IMR-90 (cell line): ENCODE data around the gene FOXO6. TPM values are rescaled to one million over a fixed set of nuclear protein-coding genes. Genes with fewer than 3 reads are reported as not detected.

Experiments used
- ATAC-seq: fragments of 200-7000 bp; cut with Tn5 transposase; 2 replicates; pipeline ENCODE4 v1.9.1; 2020; ENCODE audit warnings: low read depth, mild to moderate bottlenecking, moderate library complexity
- BruUV-seq: library from RNA; stranded (reverse); fragments of 400-500 nt; replicated peaks from 2 replicates; lab custom pipeline; 2021; lab: Mats Ljungman, UMichigan
- CTCF ChIA-PET: fragments of 300-600 bp; formaldehyde crosslinking; extraction: SDS; loops from one replicate; lab custom pipeline; 2021; ENCODE audit warnings: antibody characterized with exemption; lab: Yijun Ruan, JAX
- POLR2A ChIA-PET: fragments of 300-600 bp; sonication (Branson Sonifier 250); formaldehyde crosslinking; loops from one replicate; lab custom pipeline; 2022; ENCODE audit warnings: antibody characterized with exemption; ENCODE audit not compliant: unreplicated experiment; lab: Charles Lee
- DNase-seq: peaks from one replicate; pipeline ENCODE4 v3.0.0; 2013
- H2AFZ ChIP-seq: replicated peaks from 2 replicates; pipeline ENCODE3; 2013; ENCODE audit warnings: low read length, mild to moderate bottlenecking; ENCODE audit not compliant: poor library complexity
- H2AK5ac ChIP-seq: 2 replicates; pipeline ENCODE4 v1.6.1; 2013; ENCODE audit warnings: low read depth, low read length, inconsistent platforms
- H2AK9ac ChIP-seq: replicated peaks from 2 replicates; pipeline ENCODE3; 2013; ENCODE audit warnings: mild to moderate bottlenecking, low read depth, low read length, moderate library complexity; ENCODE audit not compliant: poor library complexity
- H2BK120ac ChIP-seq: 2 replicates; pipeline ENCODE4 v1.6.1; 2013; ENCODE audit warnings: low read depth, low read length, inconsistent platforms
- H2BK15ac ChIP-seq: 3 replicates; pipeline ENCODE4 v1.6.1; 2013; ENCODE audit warnings: low read depth, low read length, inconsistent platforms
- H2BK20ac ChIP-seq: 2 replicates; pipeline ENCODE4 v1.6.1; 2013; ENCODE audit warnings: low read depth, mild to moderate bottlenecking, inconsistent platforms, low read length, moderate library complexity
- H2BK5ac ChIP-seq: 2 replicates; pipeline ENCODE4 v1.6.1; 2013; ENCODE audit warnings: mild to moderate bottlenecking, low read depth, low read length, inconsistent platforms; ENCODE audit not compliant: poor library complexity, severe bottlenecking
- H3K14ac ChIP-seq: replicated peaks from 2 replicates; pipeline ENCODE4 v1.6.1; 2013; ENCODE audit warnings: low read depth, low read length, inconsistent platforms
- H3K18ac ChIP-seq: 2 replicates; pipeline ENCODE4 v1.6.1; 2013; ENCODE audit warnings: low read depth, low read length, control low read depth
- H3K23ac ChIP-seq: 2 replicates; pipeline ENCODE4 v1.6.1; 2013; ENCODE audit warnings: low read depth, low read length, inconsistent platforms
- H3K27ac ChIP-seq: 2 replicates; pipeline ENCODE4 v1.5.1; 2013; ENCODE audit warnings: mild to moderate bottlenecking, control low read depth, low read length; ENCODE audit not compliant: insufficient read depth
- H3K27me3 ChIP-seq: 2 replicates; pipeline ENCODE4 v1.6.1; 2013; ENCODE audit warnings: low read length; ENCODE audit not compliant: control insufficient read depth, insufficient read depth
- H3K36me3 ChIP-seq: 2 replicates; pipeline ENCODE4 v1.6.1; 2013; ENCODE audit warnings: low read length, mixed read lengths; ENCODE audit not compliant: control insufficient read depth, insufficient read depth
- H3K4ac ChIP-seq: 2 replicates; pipeline ENCODE4 v1.6.1; 2013; ENCODE audit warnings: low read depth, low read length, inconsistent platforms
- H3K4me1 ChIP-seq: 2 replicates; pipeline ENCODE4 v1.6.1; 2013; ENCODE audit warnings: low read length, mixed read lengths; ENCODE audit not compliant: control insufficient read depth, insufficient read depth
- H3K4me2 ChIP-seq: 2 replicates; pipeline ENCODE4 v1.6.1; 2013; ENCODE audit warnings: low read depth, mild to moderate bottlenecking, control low read depth, low read length, moderate library complexity
- H3K4me3 ChIP-seq: 2 replicates; pipeline ENCODE4 v1.5.1; 2013; ENCODE audit warnings: low read depth, mild to moderate bottlenecking, control low read depth, low read length, moderate library complexity; ENCODE audit not compliant: insufficient read depth
- H3K56ac ChIP-seq: 2 replicates; pipeline ENCODE4 v1.6.1; 2013; ENCODE audit warnings: low read length, inconsistent platforms; ENCODE audit not compliant: insufficient read depth; ENCODE audit errors: extremely low read depth
- H3K79me1 ChIP-seq, 2 experiments: 2 replicates each; pipeline ENCODE4 v1.6.1; 2013; ENCODE audit warnings: low read length in 2 of 2, inconsistent platforms in 1 of 2, low read depth in 1 of 2
- H3K9ac ChIP-seq: 2 replicates; pipeline ENCODE4 v1.6.1; 2013; ENCODE audit warnings: low read depth, low read length, control low read depth
- H3K9me1 ChIP-seq: 2 replicates; pipeline ENCODE4 v1.6.1; 2013; ENCODE audit warnings: low read length, inconsistent platforms; ENCODE audit not compliant: insufficient read depth
- H3K9me3 ChIP-seq: 2 replicates; pipeline ENCODE4 v1.6.1; 2013; ENCODE audit warnings: low read length; ENCODE audit not compliant: control insufficient read depth, insufficient read depth
- H4K20me1 ChIP-seq: 2 replicates; pipeline ENCODE4 v1.6.1; 2013; ENCODE audit warnings: low read length, inconsistent platforms; ENCODE audit not compliant: insufficient read depth
- H4K5ac ChIP-seq: 2 replicates; pipeline ENCODE4 v1.6.1; 2013; ENCODE audit warnings: mild to moderate bottlenecking, low read depth, low read length, control low read depth
- H4K8ac ChIP-seq, 2 experiments: 2 replicates each; pipeline ENCODE4 v1.6.1; 2013; ENCODE audit warnings: low read depth in 2 of 2, low read length in 2 of 2, control low read depth in 1 of 2, inconsistent platforms in 1 of 2
- H4K91ac ChIP-seq: 2 replicates; pipeline ENCODE4 v1.6.1; 2013; ENCODE audit warnings: low read depth, low read length, inconsistent platforms; ENCODE audit not compliant: insufficient read depth
- BHLHE40 ChIP-seq: fragments of 150-350 bp; IDR thresholded peaks from 2 replicates; pipeline ENCODE4 v1.6.1; 2016; ENCODE audit warnings: mild to moderate bottlenecking, low read depth, low read length
- CHD1 ChIP-seq: IDR thresholded peaks from 2 replicates; pipeline ENCODE4 v1.6.1; 2012; ENCODE audit warnings: low read depth, low read length, improper control_type of control experiment
- FOS ChIP-seq: fragments of 150-350 bp; IDR thresholded peaks from 2 replicates; pipeline ENCODE4 v1.6.1; 2016; ENCODE audit warnings: low read depth, low read length
- MAFK ChIP-seq: IDR thresholded peaks from 2 replicates; pipeline ENCODE4 v1.6.1; 2012; ENCODE audit warnings: low read depth, low read length, improper control_type of control experiment
- MAZ ChIP-seq: IDR thresholded peaks from 2 replicates; pipeline ENCODE4 v1.6.1; 2012; ENCODE audit warnings: low read depth, mild to moderate bottlenecking, low read length, improper control_type of control experiment, moderate library complexity, borderline replicate concordance
- MXI1 ChIP-seq: IDR thresholded peaks from 2 replicates; pipeline ENCODE4 v1.6.1; 2012; ENCODE audit warnings: low read depth, mild to moderate bottlenecking, low read length, moderate library complexity, borderline replicate concordance
- NFE2L2 ChIP-seq: fragments of 150-350 bp; IDR thresholded peaks from 2 replicates; pipeline ENCODE4 v1.6.1; 2016; ENCODE audit warnings: low read depth, mild to moderate bottlenecking, low read length
- POLR2A ChIP-seq: IDR thresholded peaks from 2 replicates; pipeline ENCODE4 v1.6.1; 2012; ENCODE audit warnings: mild to moderate bottlenecking, low read depth, low read length
- RAD21 ChIP-seq: IDR thresholded peaks from 2 replicates; pipeline ENCODE4 v1.6.1; 2012; ENCODE audit warnings: low read length, improper control_type of control experiment
- RCOR1 ChIP-seq: IDR thresholded peaks from 2 replicates; pipeline ENCODE4 v1.6.1; 2012; ENCODE audit warnings: mild to moderate bottlenecking, low read length, improper control_type of control experiment; ENCODE audit not compliant: insufficient replicate concordance
- RFX5 ChIP-seq: IDR thresholded peaks from 2 replicates; pipeline ENCODE4 v1.8.0; 2012; ENCODE audit warnings: low read depth, mild to moderate bottlenecking, low read length, moderate library complexity
- SMC3 ChIP-seq: fragments of 150-350 bp; IDR thresholded peaks from 2 replicates; pipeline ENCODE4 v1.6.1; 2016; ENCODE audit warnings: low read depth, mild to moderate bottlenecking, antibody characterized with exemption, low read length, moderate library complexity
- WGBS, 2 experiments: methylation state at CpG; one replicate each; pipeline versions ENCODE4 v1.1.5 to v1.1.7; 2013; ENCODE audit warnings: missing lambda C conversion rate in 2 of 2; ENCODE audit not compliant: insufficient read length in 1 of 2; ENCODE audit errors: extremely low coverage in 2 of 2; 5-methylcytosine and 5-hydroxymethylcytosine counted together
- dilution Hi-C: fragments of 300-500 bp; cut with HindIII; formaldehyde crosslinking; loops from one replicate; pipeline ENCODE4 v1.14.3; 2018; ENCODE audit warnings: low sequenced_read_pairs; ENCODE audit not compliant: unreplicated experiment
- in situ Hi-C: fragments of 300-500 bp; cut with MboI; formaldehyde crosslinking; loops from 3 replicates; pipeline ENCODE4 v1.14.3; 2019; ENCODE audit warnings: low sequenced_read_pairs, inconsistent platforms, mixed read lengths
- intact Hi-C: fragments of 100-400 bp; cut with micrococcal nuclease; formaldehyde crosslinking; loops from 2 replicates; pipeline ENCODE4 v1.10.0; 2022
- polyA plus RNA-seq, 3 experiments: library from polyadenylated mRNA; depleted of rRNA; stranded (reverse); fragments of >200 nt; gene quantifications; 2 replicates each; pipeline ENCODE4 v1.2.3, GENCODE V29; 2012; ENCODE audit warnings: low replicate concordance in 1 of 3
- total RNA-seq: library from RNA; depleted of rRNA; stranded (reverse); fragments of >200 nt; gene quantifications from 2 replicates; pipeline ENCODE4 v1.2.3, GENCODE V29; 2012
- TF ChIP-seq, protein P1 (sequence below): conservative IDR thresholded peaks from 2 replicates; pipeline ENCODE4 v1.5.1; 2012; ENCODE audit warnings: mild to moderate bottlenecking, low read depth, low read length, improper control_type of control experiment
- TF ChIP-seq, protein P2 (sequence below): fragments of 150-350 bp; IDR thresholded peaks from 2 replicates; pipeline ENCODE4 v1.6.1; 2016; ENCODE audit warnings: low read depth, mild to moderate bottlenecking, low read length, moderate library complexity, borderline replicate concordance
- TF ChIP-seq, protein P3 (sequence below): fragments of 150-350 bp; IDR thresholded peaks from 2 replicates; pipeline ENCODE4 v1.6.1; 2017; ENCODE audit warnings: mild to moderate bottlenecking, antibody characterized with exemption, low read length, low read depth

The FOXO6 gene
- total and polyA plus RNA-seq, 2 of the 4 experiments (the other 2 are of a cell fraction) = not detected

DNA sequence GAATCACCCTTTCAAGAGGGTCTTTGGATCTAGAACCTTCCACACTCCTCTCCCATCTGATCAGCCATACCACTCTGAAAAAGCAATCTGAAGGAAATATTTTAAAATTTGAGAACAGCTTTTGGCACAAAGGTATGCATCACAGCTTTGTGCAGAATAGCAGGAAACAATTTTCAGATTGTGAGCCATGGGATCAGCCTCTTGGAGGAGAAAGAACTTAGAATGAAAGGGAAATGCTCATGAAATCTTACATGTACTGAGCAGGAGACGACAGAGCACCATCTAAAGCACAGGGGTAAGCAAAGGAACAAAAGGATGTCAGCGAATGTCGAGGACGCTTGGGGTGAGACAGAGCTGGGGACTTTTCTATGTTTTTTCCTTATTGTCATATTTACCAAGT, 68.8 kb downstream of the FOXO6 start:
- Histone ChIP-seq H2BK20ac (no peak overlapping the region), H4K5ac (no peak overlapping the region), H2AK9ac (no peak overlapping the region), H2BK5ac (no peak overlapping the region), H3K79me1 (no peaks in the 10 kb centered on the region), H3K36me3 (no peaks in the 10 kb centered on the region), H3K9me1 (peaks cover 3% of the 10 kb centered on the region; the same call in 1 of the 2 replicates), H2AK5ac (no peak overlapping the region), H2BK120ac (no peak overlapping the region), H4K20me1 (no peaks in the 10 kb centered on the region), H3K9me3 (no peaks in the 10 kb centered on the region), H3K18ac (no peak overlapping the region), H3K4me3 (no peak overlapping the region), H3K27ac (no peak overlapping the region), H2AFZ (no peak overlapping the region), H3K23ac (no peak overlapping the region), H3K14ac (no peak overlapping the region), H3K4ac (no peak overlapping the region), H3K56ac (no peak overlapping the region), H3K27me3 (peaks cover 13% of the 10 kb centered on the region), H3K4me2 (no peak overlapping the region), H2BK15ac (no peak overlapping the region), H3K9ac (no peak overlapping the region), H3K4me1 (peaks cover 8% of the 10 kb centered on the region), H4K8ac (no peak overlapping the region), H4K91ac (no peak overlapping the region)
- no peak for DNase-seq
- no CpG with 5 or more reads among the region's 4 CpGs for WGBS, 2 experiments
- intact Hi-C loops (loop anchor here (5.0 kb wide), 1 partner anchor 408 kb away; the partner anchor contains the start of gene SLFNL1), dilution Hi-C loops (no loop called here), in situ Hi-C loops (no loop called here)
- no peak for ATAC-seq
- BruUV-seq = no TSS peak
- TF ChIP-seq MAFK (no peak), RFX5 (no peak), CHD1 (no peak), MXI1 (no peak), MAZ (no peak), BHLHE40 (no peak), RCOR1 (no peak), RAD21 (no peak), POLR2A (no peak), FOS (no peak), NFE2L2 (no peak), SMC3 (no peak)
- TF ChIP-seq, protein P1, sequence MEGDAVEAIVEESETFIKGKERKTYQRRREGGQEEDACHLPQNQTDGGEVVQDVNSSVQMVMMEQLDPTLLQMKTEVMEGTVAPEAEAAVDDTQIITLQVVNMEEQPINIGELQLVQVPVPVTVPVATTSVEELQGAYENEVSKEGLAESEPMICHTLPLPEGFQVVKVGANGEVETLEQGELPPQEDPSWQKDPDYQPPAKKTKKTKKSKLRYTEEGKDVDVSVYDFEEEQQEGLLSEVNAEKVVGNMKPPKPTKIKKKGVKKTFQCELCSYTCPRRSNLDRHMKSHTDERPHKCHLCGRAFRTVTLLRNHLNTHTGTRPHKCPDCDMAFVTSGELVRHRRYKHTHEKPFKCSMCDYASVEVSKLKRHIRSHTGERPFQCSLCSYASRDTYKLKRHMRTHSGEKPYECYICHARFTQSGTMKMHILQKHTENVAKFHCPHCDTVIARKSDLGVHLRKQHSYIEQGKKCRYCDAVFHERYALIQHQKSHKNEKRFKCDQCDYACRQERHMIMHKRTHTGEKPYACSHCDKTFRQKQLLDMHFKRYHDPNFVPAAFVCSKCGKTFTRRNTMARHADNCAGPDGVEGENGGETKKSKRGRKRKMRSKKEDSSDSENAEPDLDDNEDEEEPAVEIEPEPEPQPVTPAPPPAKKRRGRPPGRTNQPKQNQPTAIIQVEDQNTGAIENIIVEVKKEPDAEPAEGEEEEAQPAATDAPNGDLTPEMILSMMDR = no peak
- TF ChIP-seq, protein P2, sequence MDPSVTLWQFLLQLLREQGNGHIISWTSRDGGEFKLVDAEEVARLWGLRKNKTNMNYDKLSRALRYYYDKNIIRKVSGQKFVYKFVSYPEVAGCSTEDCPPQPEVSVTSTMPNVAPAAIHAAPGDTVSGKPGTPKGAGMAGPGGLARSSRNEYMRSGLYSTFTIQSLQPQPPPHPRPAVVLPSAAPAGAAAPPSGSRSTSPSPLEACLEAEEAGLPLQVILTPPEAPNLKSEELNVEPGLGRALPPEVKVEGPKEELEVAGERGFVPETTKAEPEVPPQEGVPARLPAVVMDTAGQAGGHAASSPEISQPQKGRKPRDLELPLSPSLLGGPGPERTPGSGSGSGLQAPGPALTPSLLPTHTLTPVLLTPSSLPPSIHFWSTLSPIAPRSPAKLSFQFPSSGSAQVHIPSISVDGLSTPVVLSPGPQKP = no peak
- TF ChIP-seq, protein P3, sequence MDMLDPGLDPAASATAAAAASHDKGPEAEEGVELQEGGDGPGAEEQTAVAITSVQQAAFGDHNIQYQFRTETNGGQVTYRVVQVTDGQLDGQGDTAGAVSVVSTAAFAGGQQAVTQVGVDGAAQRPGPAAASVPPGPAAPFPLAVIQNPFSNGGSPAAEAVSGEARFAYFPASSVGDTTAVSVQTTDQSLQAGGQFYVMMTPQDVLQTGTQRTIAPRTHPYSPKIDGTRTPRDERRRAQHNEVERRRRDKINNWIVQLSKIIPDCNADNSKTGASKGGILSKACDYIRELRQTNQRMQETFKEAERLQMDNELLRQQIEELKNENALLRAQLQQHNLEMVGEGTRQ = no peak
- ChIA-PET CTCF (no interaction called here), POLR2A (no interaction called here)
